ENCODE data around the gene MMEL1.

- TF ChIP-seq CTCF (IDR thresholded peaks at IDR 0.05) (no peak), POLR2A (IDR thresholded peaks at IDR 0.05) (no peak)
Observed at GRCh38 chr1:2645143-2645542, 12.3 kb upstream of the MMEL1 start.

All from right lobe of liver (tissue), 4 donors.